GM12892 (cell line): ENCODE data around the gene MYO16.

Experiments
- POLR2A ChIP-seq: IDR thresholded peaks from 2 replicates; pipeline ENCODE4 v1.6.1; 2011; ENCODE audit warnings: low read depth, low read length, control low read depth
- POLR2AphosphoS5 ChIP-seq: IDR thresholded peaks from 2 replicates; pipeline ENCODE4 v1.6.1; 2011; ENCODE audit warnings: low read depth, low read length, control low read depth
- TAF1 ChIP-seq: IDR thresholded peaks from 2 replicates; pipeline ENCODE4 v1.6.1; 2011; ENCODE audit warnings: low read depth, mild to moderate bottlenecking, control low read depth, low read length, borderline replicate concordance

GRCh38 chr13:109135018-109135417 is 505.6 kb downstream of the MYO16 start:
- no peak for TF ChIP-seq POLR2AphosphoS5
- no peak for TF ChIP-seq TAF1
- TF ChIP-seq POLR2A = no peak
